Measurements from ENCODE around the gene KRTAP12-3. TPM values are rescaled to one million over a fixed set of nuclear protein-coding genes. Genes with fewer than 3 reads are reported as not detected.
A peak's percentile ranks its signal among the peaks of the same experiment; 100 is the strongest.

Gene KRTAP12-3
- polyA plus RNA-seq, 3 donors, result not detected

GRCh38 chr21:44691686-44692085 lies 34.0 kb downstream of the KRTAP12-3 start:
- H3K36me3 Mint-ChIP-seq, result no peaks in the 10 kb centered on the region
- WGBS (ENCODE audit: insufficient coverage), result no CpG with 5 or more reads among the region's 2 CpGs
- H3K4me3 ChIP-seq (replicated peaks in 1 of 3; ENCODE audit: low read depth in 2 of 3, low read length in 3 of 3), result no peak overlapping the region
- peaks cover 13 to 47% (median 31%) of the 10 kb centered on the region in 3 donors for H3K27me3 Mint-ChIP-seq (ENCODE audit: low read depth in 3 of 3)
- H3K9ac ChIP-seq (ENCODE audit: insufficient read depth, low read length, poor library complexity, severe bottlenecking), result no peak overlapping the region
- H3K4me1 ChIP-seq (ENCODE audit: control insufficient read depth in 1 of 2, insufficient read depth in 2 of 2, low read length in 2 of 2), result no peaks in the 10 kb centered on the region
- peak overlapping the region in 1 of 2 donors; percentile 18 for H3K4me3 Mint-ChIP-seq
- no peaks in the 10 kb centered on the region for H3K4me1 Mint-ChIP-seq
- peaks cover 0 to 15% of the 10 kb centered on the region in 2 donors for H3K9me3 ChIP-seq (replicated peaks in 1 of 2; ENCODE audit: control insufficient read depth in 1 of 2, insufficient read depth in 1 of 2, low read length in 2 of 2)
- H3K27me3 ChIP-seq (ENCODE audit: control insufficient read depth in 2 of 2, insufficient read depth in 2 of 2, low read length in 2 of 2), result peaks cover 0 to 13% of the 10 kb centered on the region in 2 donors
- no peak for DNase-seq
- H3K9me3 Mint-ChIP-seq, result peaks cover 6 to 22% (median 14%) of the 10 kb centered on the region in 7 donors
- H2AFZ ChIP-seq (ENCODE audit: insufficient read depth, low read depth, low read length, poor library complexity, severe bottlenecking), result no peak overlapping the region
- no peak overlapping the region for H3K27ac Mint-ChIP-seq
- H3K36me3 ChIP-seq (replicated peaks in 1 of 2; ENCODE audit: control insufficient read depth in 1 of 2, insufficient read depth in 2 of 2, low read length in 2 of 2), result no peaks in the 10 kb centered on the region
- intact Hi-C loops (cut with micrococcal nuclease), result no loop called here
- TF ChIP-seq, protein P1, sequence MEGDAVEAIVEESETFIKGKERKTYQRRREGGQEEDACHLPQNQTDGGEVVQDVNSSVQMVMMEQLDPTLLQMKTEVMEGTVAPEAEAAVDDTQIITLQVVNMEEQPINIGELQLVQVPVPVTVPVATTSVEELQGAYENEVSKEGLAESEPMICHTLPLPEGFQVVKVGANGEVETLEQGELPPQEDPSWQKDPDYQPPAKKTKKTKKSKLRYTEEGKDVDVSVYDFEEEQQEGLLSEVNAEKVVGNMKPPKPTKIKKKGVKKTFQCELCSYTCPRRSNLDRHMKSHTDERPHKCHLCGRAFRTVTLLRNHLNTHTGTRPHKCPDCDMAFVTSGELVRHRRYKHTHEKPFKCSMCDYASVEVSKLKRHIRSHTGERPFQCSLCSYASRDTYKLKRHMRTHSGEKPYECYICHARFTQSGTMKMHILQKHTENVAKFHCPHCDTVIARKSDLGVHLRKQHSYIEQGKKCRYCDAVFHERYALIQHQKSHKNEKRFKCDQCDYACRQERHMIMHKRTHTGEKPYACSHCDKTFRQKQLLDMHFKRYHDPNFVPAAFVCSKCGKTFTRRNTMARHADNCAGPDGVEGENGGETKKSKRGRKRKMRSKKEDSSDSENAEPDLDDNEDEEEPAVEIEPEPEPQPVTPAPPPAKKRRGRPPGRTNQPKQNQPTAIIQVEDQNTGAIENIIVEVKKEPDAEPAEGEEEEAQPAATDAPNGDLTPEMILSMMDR (IDR thresholded peaks at IDR 0.05), result no peak
- H3K79me2 ChIP-seq (ENCODE audit: insufficient read depth, low read length), result no peaks in the 10 kb centered on the region
- H4K20me1 ChIP-seq (ENCODE audit: insufficient read depth, low read length), result no peaks in the 10 kb centered on the region
- no peak overlapping the region for H3K27ac ChIP-seq (ENCODE audit: low read depth in 1 of 2, low read length in 2 of 2)
- H3K4me2 ChIP-seq (replicated peaks; ENCODE audit: extremely low read depth, low read length, poor library complexity, severe bottlenecking), result no peak overlapping the region

DNA sequence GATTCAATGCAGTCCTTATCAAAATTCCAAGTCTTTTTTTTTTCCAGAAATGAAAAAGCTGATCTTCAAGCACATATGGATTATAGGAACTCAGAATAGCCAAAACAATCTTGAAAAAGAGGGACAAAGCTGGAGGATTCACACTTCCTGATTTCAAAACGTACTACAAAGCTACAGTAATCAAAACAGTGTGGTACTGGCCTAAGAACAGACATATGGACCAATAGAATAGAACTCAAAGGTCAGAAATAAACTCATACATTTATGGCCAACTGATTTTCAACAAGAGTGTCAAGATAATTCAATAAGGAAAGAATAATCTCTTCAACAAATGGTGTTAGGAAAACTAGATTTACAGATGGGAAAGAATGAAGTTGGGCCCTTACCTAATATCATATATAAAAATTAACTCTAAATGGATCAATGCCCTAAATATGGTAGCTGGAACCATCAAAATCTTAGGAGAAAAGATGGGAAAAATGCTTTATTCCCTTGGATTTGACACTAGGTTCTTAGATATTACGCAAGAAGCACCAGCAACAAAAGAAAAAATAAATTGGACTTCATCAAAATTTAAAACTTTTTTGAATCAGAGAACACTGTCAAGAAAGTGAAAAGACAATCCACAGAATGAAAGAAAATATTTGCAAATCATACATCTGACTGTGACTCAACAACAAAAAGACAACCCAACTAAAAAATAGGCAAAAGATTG lies 35.2 kb downstream of the KRTAP12-3 start:
- no peak for DNase-seq
- Histone ChIP-seq H3K36me3 (replicated peaks in 1 of 2; ENCODE audit: control insufficient read depth in 1 of 2, insufficient read depth in 2 of 2, low read length in 2 of 2) (no peaks in the 10 kb centered on the region), H3K9me3 (replicated peaks in 1 of 2; ENCODE audit: control insufficient read depth in 1 of 2, insufficient read depth in 1 of 2, low read length in 2 of 2) (peaks cover 0 to 15% of the 10 kb centered on the region in 2 donors), H3K4me2 (replicated peaks; ENCODE audit: extremely low read depth, low read length, poor library complexity, severe bottlenecking) (no peak overlapping the region), H3K27me3 (ENCODE audit: control insufficient read depth in 2 of 2, insufficient read depth in 2 of 2, low read length in 2 of 2) (peaks cover 0 to 19% of the 10 kb centered on the region in 2 donors), H4K20me1 (ENCODE audit: insufficient read depth, low read length) (no peaks in the 10 kb centered on the region), H3K9ac (ENCODE audit: insufficient read depth, low read length, poor library complexity, severe bottlenecking) (no peak overlapping the region), H3K79me2 (ENCODE audit: insufficient read depth, low read length) (no peaks in the 10 kb centered on the region), H3K4me1 (ENCODE audit: control insufficient read depth in 1 of 2, insufficient read depth in 2 of 2, low read length in 2 of 2) (no peaks in the 10 kb centered on the region), H3K4me3 (replicated peaks in 1 of 3; ENCODE audit: low read depth in 2 of 3, low read length in 3 of 3) (no peak overlapping the region), H3K27ac (ENCODE audit: low read depth in 1 of 2, low read length in 2 of 2) (no peak overlapping the region), H2AFZ (ENCODE audit: insufficient read depth, low read depth, low read length, poor library complexity, severe bottlenecking) (no peak overlapping the region)
- no CpG with 5 or more reads among the region's 2 CpGs for WGBS (ENCODE audit: insufficient coverage)
- Mint-ChIP-seq H3K36me3 (no peaks in the 10 kb centered on the region), H3K9me3 (peaks cover 6 to 22% (median 14%) of the 10 kb centered on the region in 7 donors), H3K27me3 (ENCODE audit: low read depth in 3 of 3) (peaks cover 25 to 54% (median 35%) of the 10 kb centered on the region in 3 donors), H3K4me1 (no peaks in the 10 kb centered on the region), H3K4me3 (no peak overlapping the region), H3K27ac (no peak overlapping the region)
- intact Hi-C loops (cut with micrococcal nuclease), result no loop called here
- TF ChIP-seq, protein P1 (IDR thresholded peaks at IDR 0.05), result no peak
